ENCODE results near the gene ABLIM1.

The ABLIM1 gene

DNA sequence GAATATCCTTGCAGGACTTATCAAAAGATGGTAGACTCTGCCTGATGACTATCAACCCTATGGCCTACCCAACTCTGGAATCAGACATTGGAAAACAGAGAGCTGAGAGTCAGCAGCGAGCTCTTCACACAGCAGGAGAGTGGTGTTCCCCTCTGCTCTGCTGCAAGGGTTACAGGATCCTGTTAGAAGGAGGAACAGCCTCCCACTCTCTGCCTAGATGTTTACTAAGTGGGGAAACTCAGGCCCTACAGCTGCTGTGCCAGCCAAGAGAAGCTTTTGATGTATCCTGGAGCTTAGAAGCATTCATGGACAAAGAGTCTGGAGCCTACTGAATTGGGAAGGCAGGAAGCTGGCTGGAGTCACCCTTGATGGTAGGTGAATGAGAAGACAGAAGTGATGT lies 104.6 kb downstream of the ABLIM1 start:
- ATAC-seq (ENCODE audit: low read depth) (no peak), DNase-seq (ENCODE audit: low spot score in 2 of 2) (no peak)
- Mint-ChIP-seq H3K9me3 (no peaks in the 10 kb centered on the region), H3K27ac (no peak overlapping the region), H3K27me3 (no peaks in the 10 kb centered on the region), H3K36me3 (no peaks in the 10 kb centered on the region), H3K4me1 (peaks cover 7% of the 10 kb centered on the region), H3K4me3 (no peak overlapping the region)

- peaks cover 10% of the 10 kb centered on the region for H3K4me1 Mint-ChIP-seq
- no peaks in the 10 kb centered on the region for H3K9me3 Mint-ChIP-seq
- H3K36me3 Mint-ChIP-seq = no peaks in the 10 kb centered on the region
- ATAC-seq (ENCODE audit: low read depth) = no peak
- H3K4me3 Mint-ChIP-seq = no peak overlapping the region
- no peaks in the 10 kb centered on the region for H3K27me3 Mint-ChIP-seq
- H3K27ac Mint-ChIP-seq = no peak overlapping the region
- no peak for DNase-seq (ENCODE audit: low spot score in 2 of 2)
These were observed 106.0 kb downstream of the ABLIM1 start for GRCh38 chr10:114552050-114552449.

DNA sequence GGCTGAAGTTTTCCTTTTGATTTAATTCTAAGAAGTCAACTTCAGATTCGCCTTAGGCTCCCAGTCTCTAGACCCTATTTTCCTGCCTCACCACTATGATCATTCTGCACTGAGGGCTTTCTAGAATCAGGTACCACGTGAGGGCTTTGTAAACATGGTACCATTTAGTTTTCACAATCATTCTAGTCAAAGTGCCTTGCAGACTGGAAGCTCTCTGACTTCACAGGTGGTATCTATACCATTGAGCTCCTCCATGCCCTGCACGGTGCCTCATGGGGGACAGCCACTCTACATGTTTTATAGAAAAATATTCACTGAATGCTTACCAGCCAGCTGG lies 106.5 kb downstream of the ABLIM1 start:
- ATAC-seq (ENCODE audit: low read depth) = no peak

DNA sequence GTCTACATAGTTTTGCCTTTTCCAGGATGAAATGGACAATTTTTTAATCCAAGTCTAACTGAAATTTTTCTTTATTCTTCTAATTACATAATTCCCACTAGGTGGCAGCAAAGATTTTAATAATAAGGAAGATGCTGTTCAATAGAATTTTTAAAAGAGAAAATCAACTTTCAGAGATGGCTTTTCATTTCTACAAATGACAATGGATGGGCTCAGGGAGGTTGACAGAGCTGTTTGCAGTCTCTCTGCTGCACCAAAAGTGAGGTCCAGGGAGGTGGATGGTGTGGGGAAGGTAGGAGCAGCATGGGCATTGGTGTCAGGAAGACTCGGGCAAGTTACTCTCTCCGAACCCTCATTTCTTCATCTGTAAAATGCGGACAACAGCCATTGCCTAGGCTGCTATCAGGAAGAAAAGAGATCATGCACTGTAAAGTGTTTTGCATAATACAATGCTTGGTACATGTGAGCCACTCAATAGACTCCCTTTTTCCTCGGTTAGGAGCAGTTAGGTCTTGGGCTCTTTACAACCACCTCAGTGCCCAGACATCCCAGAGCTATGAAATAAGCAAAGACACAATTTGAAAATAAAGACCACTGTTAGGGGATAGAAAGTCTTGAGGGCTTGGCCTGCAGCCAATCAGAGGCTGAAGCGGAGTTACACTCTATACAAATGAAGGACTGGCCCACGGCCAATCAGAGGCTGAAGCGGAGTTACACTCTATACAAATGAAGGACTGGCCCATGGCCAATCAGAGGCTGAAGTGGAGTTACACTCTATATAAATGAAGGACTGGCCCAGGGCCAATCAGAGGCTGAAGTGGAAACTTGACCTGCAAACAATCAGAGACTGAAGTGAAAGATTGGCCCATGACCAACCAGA lies 107.1 kb downstream of the ABLIM1 start:
- H3K27me3 Mint-ChIP-seq = no peaks in the 10 kb centered on the region
- H3K27ac Mint-ChIP-seq = no peak overlapping the region
- ATAC-seq (ENCODE audit: low read depth) = no peak

More for the DNA sequence above, 106.5 kb downstream of the ABLIM1 start:
- Mint-ChIP-seq H3K4me1 (peaks cover 12% of the 10 kb centered on the region), H3K27me3 (no peaks in the 10 kb centered on the region), H3K4me3 (no peak overlapping the region), H3K27ac (no peak overlapping the region), H3K36me3 (no peaks in the 10 kb centered on the region), H3K9me3 (no peaks in the 10 kb centered on the region)
- no peak for DNase-seq (ENCODE audit: low spot score in 2 of 2)

DNA sequence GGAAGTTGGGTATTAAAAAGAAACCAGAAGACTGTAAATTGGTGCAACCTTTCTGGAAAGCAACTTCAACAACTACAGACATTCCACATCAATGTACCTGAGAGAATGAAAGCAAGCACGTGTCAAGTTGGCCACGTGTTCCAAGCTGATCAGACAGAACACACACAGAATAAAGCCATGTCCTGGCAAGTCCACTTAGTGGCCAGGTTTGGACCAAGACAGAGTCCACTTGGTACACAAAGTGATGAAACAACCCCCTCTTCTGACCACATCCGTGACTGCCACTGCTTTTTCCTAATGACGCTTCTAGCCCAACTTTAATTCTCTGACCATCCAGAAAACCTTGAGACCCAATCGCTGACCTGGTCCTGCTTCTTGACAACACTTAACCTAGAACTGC lies 109.4 kb downstream of the ABLIM1 start:
- no peaks in the 10 kb centered on the region for H3K36me3 Mint-ChIP-seq
- no peaks in the 10 kb centered on the region for H3K9me3 Mint-ChIP-seq
- no peak for ATAC-seq (ENCODE audit: low read depth)
- no peaks in the 10 kb centered on the region for H3K27me3 Mint-ChIP-seq
- DNase-seq (ENCODE audit: low spot score in 2 of 2) = no peak
- peaks cover 31% of the 10 kb centered on the region for H3K4me1 Mint-ChIP-seq
- no peak overlapping the region for H3K4me3 Mint-ChIP-seq
- no peak overlapping the region for H3K27ac Mint-ChIP-seq

More for the DNA sequence above, 107.1 kb downstream of the ABLIM1 start:
- no peak overlapping the region for H3K4me3 Mint-ChIP-seq
- H3K4me1 Mint-ChIP-seq = peaks cover 12% of the 10 kb centered on the region
- DNase-seq (ENCODE audit: low spot score in 2 of 2) = no peak
- H3K36me3 Mint-ChIP-seq = no peaks in the 10 kb centered on the region
- no peaks in the 10 kb centered on the region for H3K9me3 Mint-ChIP-seq

GRCh38 chr10:114547514-114547913 lies 110.6 kb downstream of the ABLIM1 start:
- DNase-seq (ENCODE audit: low spot score in 2 of 2) (no peak), ATAC-seq (ENCODE audit: low read depth) (no peak)
- peaks cover 32% of the 10 kb centered on the region for H3K4me1 Mint-ChIP-seq
- no peaks in the 10 kb centered on the region for H3K27me3 Mint-ChIP-seq
- H3K27ac Mint-ChIP-seq = peak overlapping the region; percentile 41
- H3K9me3 Mint-ChIP-seq = no peaks in the 10 kb centered on the region
- peak overlapping the region; percentile 51 for H3K4me3 Mint-ChIP-seq
- H3K36me3 Mint-ChIP-seq = no peaks in the 10 kb centered on the region

- Mint-ChIP-seq H3K27me3 (no peaks in the 10 kb centered on the region), H3K27ac (no peak overlapping the region), H3K36me3 (no peaks in the 10 kb centered on the region), H3K4me1 (peaks cover 36% of the 10 kb centered on the region), H3K9me3 (peaks cover 2% of the 10 kb centered on the region), H3K4me3 (no peak overlapping the region)
- DNase-seq (ENCODE audit: low spot score in 2 of 2) (no peak), ATAC-seq (ENCODE audit: low read depth) (no peak)
These were observed 111.0 kb downstream of the ABLIM1 start for GRCh38 chr10:114547056-114547455.

GRCh38 chr10:114545819-114546218 lies 112.3 kb downstream of the ABLIM1 start:
- no peak overlapping the region for H3K4me3 Mint-ChIP-seq
- DNase-seq (ENCODE audit: low spot score in 2 of 2) = no peak
- H3K4me1 Mint-ChIP-seq = peaks cover 36% of the 10 kb centered on the region
- H3K36me3 Mint-ChIP-seq = no peaks in the 10 kb centered on the region
- no peaks in the 10 kb centered on the region for H3K27me3 Mint-ChIP-seq
- peaks cover 2% of the 10 kb centered on the region for H3K9me3 Mint-ChIP-seq
- ATAC-seq (ENCODE audit: low read depth) = no peak
- no peak overlapping the region for H3K27ac Mint-ChIP-seq

- Mint-ChIP-seq H3K27ac (no peak overlapping the region), H3K36me3 (no peaks in the 10 kb centered on the region), H3K9me3 (peaks cover 2% of the 10 kb centered on the region), H3K4me1 (peaks cover 33% of the 10 kb centered on the region), H3K27me3 (no peaks in the 10 kb centered on the region), H3K4me3 (no peak overlapping the region)
- DNase-seq (ENCODE audit: low spot score in 2 of 2) = no peak
- ATAC-seq (ENCODE audit: low read depth) = no peak
These were observed 113.0 kb downstream of the ABLIM1 start for GRCh38 chr10:114545071-114545470.

DNA sequence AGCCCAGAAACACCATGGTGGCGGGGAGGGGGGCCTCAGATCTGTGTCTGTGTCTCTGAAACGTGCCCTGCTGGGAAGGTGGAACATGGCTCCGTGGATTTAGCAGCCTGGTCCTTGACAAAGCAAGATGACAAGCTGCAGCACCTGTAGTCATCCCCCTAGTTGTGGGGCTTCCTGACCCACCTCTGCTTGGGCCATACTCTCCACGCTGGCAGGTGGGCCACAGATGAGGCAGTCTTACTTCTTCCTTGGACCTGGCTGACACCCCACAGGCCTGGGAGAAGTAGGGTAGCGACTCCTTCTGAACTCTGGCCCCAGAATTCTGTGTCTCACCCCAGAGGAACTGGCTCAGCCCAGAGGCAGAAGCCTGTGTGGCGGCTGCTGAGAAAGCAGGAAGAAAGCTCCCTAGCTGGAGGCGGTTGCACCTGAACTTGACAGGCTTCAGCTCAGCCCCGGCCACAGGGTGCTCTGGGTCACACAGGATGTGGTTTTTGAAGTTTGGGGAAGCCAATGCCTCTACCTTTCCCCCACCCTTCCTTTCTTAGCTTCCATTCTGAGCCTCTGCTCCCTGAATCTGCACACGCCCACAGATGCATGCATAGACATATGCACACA lies 113.9 kb downstream of the ABLIM1 start:
- no peaks in the 10 kb centered on the region for H3K27me3 Mint-ChIP-seq
- peak overlapping the region; percentile 90 for H3K27ac Mint-ChIP-seq

DNA sequence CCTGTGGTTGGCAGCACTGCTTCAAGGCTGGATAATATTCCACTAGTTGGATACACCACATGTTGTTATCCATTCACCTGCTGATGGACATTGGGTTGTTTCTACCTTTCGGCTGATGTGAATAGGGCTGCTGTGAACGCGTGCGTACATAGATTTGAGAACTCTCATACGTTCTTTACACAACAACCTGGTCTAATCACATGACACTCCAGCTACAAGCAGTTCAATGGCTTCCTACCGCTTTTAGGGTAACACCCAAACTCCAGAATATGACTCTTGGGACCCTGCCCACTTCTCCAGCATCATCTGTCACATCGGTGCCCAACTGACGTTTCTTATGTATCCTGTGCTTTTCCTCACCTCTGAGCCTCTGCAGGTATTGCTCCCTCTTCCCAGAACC lies 114.6 kb downstream of the ABLIM1 start:
- H3K27ac Mint-ChIP-seq = peak overlapping the region; percentile 90
- H3K4me3 Mint-ChIP-seq = peak overlapping the region; percentile 12
- H3K27me3 Mint-ChIP-seq = no peaks in the 10 kb centered on the region
- DNase-seq (ENCODE audit: low spot score in 2 of 2) (no peak), ATAC-seq (ENCODE audit: low read depth) (no peak)
- H3K4me1 Mint-ChIP-seq = peaks cover 37% of the 10 kb centered on the region
- H3K9me3 Mint-ChIP-seq = peaks cover 2% of the 10 kb centered on the region
- no peaks in the 10 kb centered on the region for H3K36me3 Mint-ChIP-seq

More for the DNA sequence above, 113.9 kb downstream of the ABLIM1 start:
- peaks cover 2% of the 10 kb centered on the region for H3K9me3 Mint-ChIP-seq
- DNase-seq (ENCODE audit: low spot score in 2 of 2) (peak; percentile 44 to 53), ATAC-seq (ENCODE audit: low read depth) (peak; percentile 99)
- H3K4me1 Mint-ChIP-seq = peaks cover 33% of the 10 kb centered on the region
- H3K4me3 Mint-ChIP-seq = peak overlapping the region; percentile 72
- H3K36me3 Mint-ChIP-seq = no peaks in the 10 kb centered on the region

GRCh38 chr10:114542373-114542772 lies 115.7 kb downstream of the ABLIM1 start:
- DNase-seq (ENCODE audit: low spot score in 2 of 2) (no peak), ATAC-seq (ENCODE audit: low read depth) (no peak)
- no peaks in the 10 kb centered on the region for H3K27me3 Mint-ChIP-seq
- peaks cover 2% of the 10 kb centered on the region for H3K9me3 Mint-ChIP-seq
- no peak overlapping the region for H3K4me3 Mint-ChIP-seq
- H3K27ac Mint-ChIP-seq = no peak overlapping the region
- peaks cover 41% of the 10 kb centered on the region for H3K4me1 Mint-ChIP-seq
- H3K36me3 Mint-ChIP-seq = no peaks in the 10 kb centered on the region

- peaks cover 40% of the 10 kb centered on the region for H3K4me1 Mint-ChIP-seq
- H3K4me3 Mint-ChIP-seq = no peak overlapping the region
- no peaks in the 10 kb centered on the region for H3K27me3 Mint-ChIP-seq
- H3K9me3 Mint-ChIP-seq = peaks cover 2% of the 10 kb centered on the region
- ATAC-seq (ENCODE audit: low read depth) (no peak), DNase-seq (ENCODE audit: low spot score in 2 of 2) (no peak)
- H3K27ac Mint-ChIP-seq = no peak overlapping the region
- no peaks in the 10 kb centered on the region for H3K36me3 Mint-ChIP-seq
These were observed 116.3 kb downstream of the ABLIM1 start for GRCh38 chr10:114541797-114542160.

DNA sequence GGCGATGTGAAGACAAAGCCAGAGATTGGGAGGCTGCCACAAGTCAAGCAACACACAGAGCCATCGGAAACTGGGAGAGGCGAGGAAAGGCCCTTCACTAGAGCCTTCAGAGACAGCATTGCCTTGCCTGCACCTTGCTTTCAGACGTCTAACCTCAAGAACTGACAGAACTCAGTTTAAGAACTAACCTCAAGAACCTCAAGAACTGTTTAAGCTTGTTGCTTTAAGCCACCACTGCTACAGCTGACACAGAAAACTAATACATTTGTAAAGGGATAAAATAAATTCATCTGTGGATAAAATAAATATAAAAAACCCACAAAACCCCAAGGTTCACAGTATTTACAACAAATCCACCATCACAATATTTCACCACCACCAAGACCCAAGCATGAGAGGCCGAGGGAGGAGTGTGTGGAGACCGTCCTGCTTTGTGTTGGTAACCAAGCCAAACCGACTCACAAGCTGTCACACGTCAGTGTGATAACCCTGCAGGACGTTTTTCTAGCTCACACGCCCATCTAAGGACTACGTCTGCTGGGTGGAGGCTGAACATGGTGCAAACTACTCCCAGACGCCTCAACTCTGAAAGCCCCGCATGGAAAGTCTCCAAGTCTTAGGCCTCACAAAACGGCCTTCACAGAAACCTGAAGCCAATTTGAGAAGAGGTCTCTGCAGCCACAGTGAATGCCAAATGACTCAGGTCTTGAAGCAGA lies 116.8 kb downstream of the ABLIM1 start:
- peaks cover 39% of the 10 kb centered on the region for H3K4me1 Mint-ChIP-seq
- no peak overlapping the region for H3K27ac Mint-ChIP-seq
- no peaks in the 10 kb centered on the region for H3K36me3 Mint-ChIP-seq
- peaks cover 2% of the 10 kb centered on the region for H3K9me3 Mint-ChIP-seq
- no peak overlapping the region for H3K4me3 Mint-ChIP-seq
- DNase-seq (ENCODE audit: low spot score in 2 of 2) = no peak
- no peaks in the 10 kb centered on the region for H3K27me3 Mint-ChIP-seq
- no peak for ATAC-seq (ENCODE audit: low read depth)
